NCI-H748 (cell line): ENCODE results near the gene PSME2.

Experiments used
- DNase-seq: peaks from one replicate; lab custom pipeline; 2025; ENCODE audit not compliant: unreplicated experiment; lab: John Stamatoyannopoulos, UW

Gene PSME2

GRCh38 chr14:24156840-24157239 is 10.4 kb upstream of the PSME2 start:
- no peak for DNase-seq

GRCh38 chr14:24155100-24155499 is 8.7 kb upstream of the PSME2 start:
- no peak for DNase-seq

- no peak for DNase-seq
Observed at GRCh38 chr14:24151404-24152080, 5.1 kb upstream of the PSME2 start.

GRCh38 chr14:24150993-24151392 is 4.6 kb upstream of the PSME2 start:
- DNase-seq = no peak

GRCh38 chr14:24150567-24150966 is 4.2 kb upstream of the PSME2 start:
- DNase-seq = no peak

- no peak for DNase-seq
Observed at GRCh38 chr14:24150061-24150460, 3.7 kb upstream of the PSME2 start.

- DNase-seq = no peak
Observed at GRCh38 chr14:24149302-24149969, 3.0 kb upstream of the PSME2 start.

GRCh38 chr14:24147761-24148428 is 1.5 kb upstream of the PSME2 start:
- no peak for DNase-seq

- DNase-seq = peak; percentile 98
Observed at GRCh38 chr14:24146978-24147760, 759 bp upstream of the PSME2 start, which contains the start of gene RNF31. TSS of gene RNF31 (plus strand) at chr14:24147498. CDS start at chr14:24147699, 201 bp downstream.

- DNase-seq = peak; percentile 63
Observed at GRCh38 chr14:24145690-24146452, 539 bp downstream of the PSME2 start.

- no peak for DNase-seq
Observed at GRCh38 chr14:24145219-24145618, 1.2 kb downstream of the PSME2 start.

GRCh38 chr14:24144451-24144850 is 2.0 kb downstream of the PSME2 start:
- DNase-seq = no peak

- DNase-seq = no peak
Observed at GRCh38 chr14:24143511-24143910, 2.9 kb downstream of the PSME2 start.

GRCh38 chr14:24141097-24141880 is 5.1 kb downstream of the PSME2 start, which contains the start of gene EMC9:
TSS of gene EMC9 (minus strand) at chr14:24141591. CDS start at chr14:24141304, 287 bp downstream.
- peak; percentile 100 for DNase-seq

GRCh38 chr14:24139272-24139934 is 7.0 kb downstream of the PSME2 start:
- no peak for DNase-seq

- DNase-seq = no peak
Observed at GRCh38 chr14:24138396-24139271, 7.8 kb downstream of the PSME2 start.

- DNase-seq = no peak
Observed at GRCh38 chr14:24137529-24138395, 8.6 kb downstream of the PSME2 start.
